GM19099 (cell line): ENCODE data around the gene NRG2.

Experiments used
- POLR2A ChIP-seq: IDR thresholded peaks from 3 replicates; pipeline ENCODE4 v1.6.1; 2011; ENCODE audit warnings: low read depth; ENCODE audit not compliant: insufficient read length; ENCODE audit errors: extremely low read depth

Gene NRG2

DNA sequence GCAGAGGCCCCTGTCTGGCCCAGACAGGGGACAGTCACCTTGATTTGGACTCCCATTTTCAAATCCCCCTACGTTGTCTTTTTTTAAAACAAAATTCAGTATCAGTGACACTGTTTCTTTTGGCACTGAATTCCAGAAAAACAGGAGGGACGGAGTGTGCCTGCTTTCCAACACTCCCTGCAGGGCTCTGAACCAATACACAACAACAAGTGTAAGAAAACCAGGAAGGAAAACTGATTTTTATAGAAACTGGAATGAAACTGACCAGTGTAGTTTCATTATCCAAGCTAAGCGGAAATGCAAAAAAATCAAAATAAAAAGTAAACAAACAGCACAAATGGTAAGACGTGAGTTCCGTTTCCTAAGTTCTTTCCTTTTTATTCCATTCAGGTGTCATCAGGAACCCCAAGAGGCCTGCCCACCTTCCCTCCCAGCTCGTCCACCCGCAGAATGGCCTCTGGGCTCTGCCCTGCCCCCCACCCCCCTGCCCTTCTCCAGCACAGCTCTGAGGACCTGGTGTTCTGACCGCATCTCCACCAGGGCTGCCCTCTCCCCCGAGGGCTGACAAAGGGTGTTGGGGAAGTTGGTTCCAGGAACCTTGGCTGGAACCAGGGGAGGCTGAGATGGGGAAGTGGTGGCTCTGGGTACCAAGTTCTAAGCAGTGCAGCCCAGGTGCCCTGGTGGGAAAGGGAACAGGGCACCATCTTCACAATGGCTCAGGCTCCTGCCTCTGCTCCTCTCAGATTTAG, 173.9 kb downstream of the NRG2 start:
- no peak for TF ChIP-seq POLR2A

DNA sequence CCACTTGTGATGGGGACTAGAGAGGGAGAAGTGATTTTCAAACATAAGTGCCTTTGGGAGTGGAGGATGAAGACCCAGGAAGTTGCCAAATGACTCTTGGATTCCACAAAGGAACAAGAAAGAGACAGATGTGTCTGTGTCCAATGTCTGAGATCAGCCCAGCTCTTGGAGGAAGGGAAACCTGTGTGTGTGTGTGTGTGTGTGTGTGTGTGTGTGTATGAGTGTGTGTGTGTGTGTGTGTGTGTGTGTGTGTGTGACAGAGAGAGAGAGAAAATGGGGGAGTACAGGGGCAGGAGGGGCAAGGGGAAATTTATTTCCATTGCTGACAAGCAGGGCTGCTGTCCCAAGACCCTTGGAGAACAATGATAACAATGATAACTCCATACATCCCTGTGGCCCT, 175.5 kb downstream of the NRG2 start:
- TF ChIP-seq POLR2A = no peak

DNA sequence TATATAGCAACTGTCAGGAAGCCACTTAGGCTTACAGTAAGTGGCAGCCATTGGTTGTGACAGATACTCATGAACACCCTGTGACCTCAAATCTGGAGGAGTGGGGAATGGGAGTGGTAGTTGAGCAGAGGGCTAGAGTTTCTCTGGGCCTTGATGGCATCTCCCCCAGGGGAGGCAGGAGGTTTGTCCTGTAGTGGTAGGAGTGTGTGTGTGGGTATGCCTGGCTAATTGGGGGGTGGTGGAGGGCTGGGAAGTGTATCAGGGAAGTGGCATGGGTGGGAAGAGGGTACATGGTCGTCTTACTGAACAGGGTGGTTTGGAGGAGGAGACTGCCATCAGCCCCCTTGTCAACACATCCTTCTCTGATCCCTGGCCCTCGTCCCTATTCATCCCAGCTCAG, 176.0 kb downstream of the NRG2 start:
- TF ChIP-seq POLR2A = no peak

DNA sequence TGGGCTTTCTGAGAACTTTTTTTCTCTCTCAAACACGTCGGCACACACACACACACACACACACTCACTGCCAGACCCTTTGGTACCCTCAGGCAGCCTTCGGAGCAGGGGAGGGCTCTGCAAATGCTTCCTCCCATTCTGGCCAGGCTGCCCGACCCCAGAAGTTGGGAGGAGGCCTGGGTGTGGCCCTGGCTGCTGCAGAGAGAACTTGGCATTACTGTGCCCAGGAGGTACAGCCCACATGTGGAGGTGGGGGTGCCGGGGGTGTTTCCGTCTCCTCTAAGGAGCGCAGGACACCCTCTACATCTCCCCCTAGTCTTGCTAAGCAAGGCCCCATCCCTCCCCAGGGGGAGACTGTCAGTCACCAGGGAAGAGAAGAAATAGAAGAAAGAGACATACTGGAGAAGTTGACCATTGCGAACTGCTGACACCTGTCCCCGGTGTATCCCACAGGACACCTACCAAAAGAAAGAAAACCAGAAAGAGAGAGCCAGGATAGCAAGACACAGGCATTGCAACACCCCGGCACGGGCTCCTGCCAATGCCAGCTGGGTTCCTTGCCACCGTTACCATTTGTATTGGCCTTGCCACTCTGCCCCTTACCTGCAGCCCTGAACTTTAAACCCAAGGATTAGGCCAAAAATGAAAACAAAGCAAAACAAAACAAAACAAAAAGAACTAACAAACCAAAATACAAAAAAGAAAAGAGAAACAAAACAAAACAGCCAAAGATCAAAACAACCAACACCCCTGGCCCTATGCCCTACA, 178.2 kb downstream of the NRG2 start:
- TF ChIP-seq POLR2A = no peak

DNA sequence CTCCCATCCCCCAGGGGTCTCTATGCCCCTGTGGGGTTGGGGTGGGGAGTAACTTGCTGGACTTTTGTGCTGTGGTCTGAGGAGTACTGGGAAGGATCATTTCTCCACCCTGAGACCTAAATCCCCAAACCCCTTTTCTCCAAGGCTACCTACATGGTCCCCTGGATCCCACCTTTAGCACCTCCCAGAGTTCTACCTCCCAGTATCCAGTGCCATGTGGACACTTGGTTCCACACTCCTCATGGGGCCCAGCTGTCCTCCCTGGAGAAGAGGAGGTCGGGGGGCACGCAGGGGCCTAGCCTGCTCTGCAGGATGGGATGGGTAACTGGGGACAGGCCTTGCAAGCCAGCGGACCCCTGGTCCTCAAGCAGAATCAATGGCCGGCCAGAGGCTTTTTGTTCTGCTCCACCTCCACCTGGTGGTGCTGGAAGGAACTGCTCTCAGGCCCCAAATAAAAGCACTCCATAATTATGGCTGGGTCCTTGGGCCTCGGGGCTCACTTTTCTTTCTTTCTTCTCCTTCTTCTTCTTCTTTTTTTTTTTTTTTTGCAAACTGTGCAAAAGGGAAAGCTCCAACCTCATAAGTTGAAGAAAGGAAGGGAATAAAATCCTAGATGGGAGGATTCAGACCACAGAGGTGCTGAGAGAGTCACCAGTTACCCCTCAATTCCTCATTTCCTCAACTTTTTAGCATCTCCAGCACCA, 179.1 kb downstream of the NRG2 start:
- TF ChIP-seq POLR2A = no peak

DNA sequence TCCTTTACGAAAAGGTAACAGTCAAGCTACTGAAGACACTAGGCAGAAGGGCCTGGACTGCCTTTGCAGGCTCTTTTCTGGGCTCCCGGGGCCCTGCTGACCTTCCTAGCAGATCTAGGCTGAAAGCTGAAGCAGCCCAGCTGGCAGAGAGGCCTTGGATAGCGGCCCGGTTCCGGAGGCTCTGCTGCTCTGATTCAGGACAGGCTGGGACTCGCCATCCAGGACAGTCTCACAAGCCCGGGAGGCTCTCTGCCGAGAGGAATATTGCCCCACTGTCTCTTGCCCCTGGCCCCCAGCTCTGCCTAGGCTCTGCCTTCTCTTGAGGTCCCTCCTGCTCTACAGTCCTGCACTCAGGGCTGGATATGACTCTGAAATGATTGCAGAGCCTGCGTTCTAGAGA, 179.7 kb downstream of the NRG2 start:
- no peak for TF ChIP-seq POLR2A

DNA sequence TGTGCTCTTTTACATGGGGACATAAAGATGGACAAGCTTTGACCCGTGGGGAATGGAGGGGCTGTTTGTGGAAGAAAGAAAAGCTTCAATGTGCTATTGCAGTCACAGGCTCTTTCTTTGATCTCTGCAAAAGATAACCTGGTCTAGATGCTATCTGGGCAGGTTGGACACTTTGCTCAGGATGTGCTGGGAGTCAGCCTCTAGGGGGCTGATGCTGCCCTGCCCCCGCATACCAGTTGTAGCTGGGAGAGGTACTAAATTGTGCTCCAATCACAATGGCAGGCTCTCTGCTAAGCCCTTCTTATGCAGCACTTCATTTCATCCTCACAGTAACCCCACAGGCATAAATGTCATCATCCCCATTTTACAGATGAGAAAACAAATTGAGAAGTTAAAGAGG, 180.3 kb downstream of the NRG2 start:
- TF ChIP-seq POLR2A = no peak

DNA sequence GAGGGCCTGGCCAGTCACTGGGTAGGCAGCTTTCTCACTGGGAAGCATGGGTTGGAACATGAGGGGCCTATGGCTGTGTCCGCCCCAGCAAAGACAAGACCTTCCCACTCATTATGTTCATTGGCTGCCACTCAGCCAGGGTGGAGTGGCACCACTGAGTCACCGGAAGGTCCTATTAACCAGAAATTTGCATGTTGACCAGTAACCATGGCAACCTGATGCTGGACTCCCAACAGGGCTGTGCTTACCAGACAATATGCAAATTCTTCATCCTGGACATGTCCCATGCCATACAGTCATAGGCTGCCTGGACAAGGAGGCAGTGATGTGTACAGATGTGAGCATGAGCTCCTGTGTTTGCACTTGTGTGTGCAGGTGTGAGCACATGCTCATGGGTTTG, 180.8 kb downstream of the NRG2 start:
- no peak for TF ChIP-seq POLR2A

DNA sequence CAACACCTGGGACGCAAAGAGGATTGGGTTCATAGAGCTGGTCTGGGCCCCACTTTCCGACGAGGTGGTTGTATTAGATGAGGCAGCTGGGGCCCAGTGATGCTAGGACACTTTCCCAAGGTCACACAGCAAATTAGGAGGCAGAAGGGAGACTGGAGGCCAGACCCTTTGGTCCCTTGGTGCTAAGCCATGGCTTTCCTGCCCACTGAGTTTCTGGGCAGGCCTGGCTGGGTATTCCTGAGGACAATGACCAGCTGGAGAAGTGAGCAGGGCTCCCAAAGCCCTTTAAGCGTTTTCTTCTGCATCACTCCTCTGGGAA, 181.3 kb downstream of the NRG2 start:
- no peak for TF ChIP-seq POLR2A

DNA sequence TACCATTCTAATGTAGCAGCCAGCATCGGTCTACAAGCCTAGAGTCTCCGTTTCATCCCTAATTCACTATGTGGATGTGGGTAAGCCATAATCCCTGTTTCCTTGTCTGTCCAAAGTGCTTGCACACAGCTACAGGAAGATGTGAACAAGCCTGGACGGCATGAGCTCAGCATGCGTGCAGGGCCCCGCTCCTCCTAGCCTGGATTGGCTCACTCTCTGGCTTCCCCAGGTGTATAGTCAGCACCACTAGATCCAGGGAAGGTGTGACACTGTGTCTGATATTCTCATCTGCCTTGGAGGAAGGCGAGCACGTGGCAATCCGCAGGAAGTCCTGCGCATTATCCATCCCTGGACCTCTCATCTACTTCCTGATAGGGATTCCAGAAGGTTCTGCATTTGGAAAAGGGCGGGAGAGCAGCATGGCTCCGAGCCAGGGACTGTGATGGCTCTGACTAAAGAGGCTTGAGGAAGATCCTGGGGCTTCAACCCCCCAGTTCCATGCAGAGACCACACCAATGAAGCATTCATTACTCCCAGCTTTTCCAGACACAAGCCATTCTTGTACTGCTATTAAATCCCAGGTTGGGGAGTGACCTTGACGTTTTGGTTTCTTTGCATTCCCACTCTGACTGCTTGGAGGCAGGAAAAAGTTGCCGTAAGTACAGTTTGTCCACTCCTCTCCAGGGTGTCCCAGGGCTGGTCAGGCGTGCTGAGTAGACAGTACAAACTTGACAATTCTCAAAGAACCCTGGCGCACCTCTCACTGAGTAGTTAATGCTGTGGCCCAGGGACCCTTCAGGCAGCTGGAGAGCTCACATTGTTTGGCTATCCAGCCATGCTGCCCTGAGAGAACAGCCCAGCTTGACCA, 181.8 kb downstream of the NRG2 start:
- no peak for TF ChIP-seq POLR2A

DNA sequence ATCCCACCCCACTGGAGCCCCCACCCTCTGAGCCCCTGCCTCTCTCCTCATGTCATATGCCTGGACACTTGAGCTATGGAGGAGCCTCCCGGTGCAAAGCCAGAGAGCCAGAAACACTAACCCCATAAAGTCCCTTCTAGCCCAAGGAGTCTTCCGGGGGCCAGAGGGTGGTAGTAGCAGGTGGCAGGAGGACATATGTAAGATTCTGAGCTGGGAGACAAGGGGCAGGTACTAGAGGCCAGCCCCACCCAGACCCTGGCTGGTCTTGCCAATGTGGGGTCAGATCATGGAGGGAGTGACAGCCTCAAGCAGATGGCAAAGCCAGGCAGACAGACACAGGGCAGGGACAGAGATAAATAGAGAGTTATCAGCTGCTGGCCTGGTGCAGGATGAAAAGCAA, 184.1 kb downstream of the NRG2 start:
- no peak for TF ChIP-seq POLR2A

DNA sequence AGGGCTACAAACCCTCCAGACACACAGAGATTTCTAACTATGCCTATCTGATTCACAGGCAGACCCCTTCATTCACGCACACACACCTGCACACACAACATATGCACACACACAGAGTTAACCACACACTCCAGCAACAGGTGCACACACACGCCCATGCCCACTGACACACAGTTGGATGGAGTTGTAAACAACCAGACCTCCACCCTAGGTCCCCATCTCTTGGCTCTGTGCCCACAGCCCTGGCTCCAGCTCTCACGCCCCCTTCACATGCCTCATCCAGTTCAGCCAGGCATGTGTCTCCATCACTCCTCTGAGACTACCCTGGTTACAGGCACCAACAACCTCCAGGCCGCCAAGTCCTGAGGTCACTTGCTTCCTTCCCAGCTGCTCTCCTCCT, 186.4 kb downstream of the NRG2 start:
- TF ChIP-seq POLR2A = no peak

DNA sequence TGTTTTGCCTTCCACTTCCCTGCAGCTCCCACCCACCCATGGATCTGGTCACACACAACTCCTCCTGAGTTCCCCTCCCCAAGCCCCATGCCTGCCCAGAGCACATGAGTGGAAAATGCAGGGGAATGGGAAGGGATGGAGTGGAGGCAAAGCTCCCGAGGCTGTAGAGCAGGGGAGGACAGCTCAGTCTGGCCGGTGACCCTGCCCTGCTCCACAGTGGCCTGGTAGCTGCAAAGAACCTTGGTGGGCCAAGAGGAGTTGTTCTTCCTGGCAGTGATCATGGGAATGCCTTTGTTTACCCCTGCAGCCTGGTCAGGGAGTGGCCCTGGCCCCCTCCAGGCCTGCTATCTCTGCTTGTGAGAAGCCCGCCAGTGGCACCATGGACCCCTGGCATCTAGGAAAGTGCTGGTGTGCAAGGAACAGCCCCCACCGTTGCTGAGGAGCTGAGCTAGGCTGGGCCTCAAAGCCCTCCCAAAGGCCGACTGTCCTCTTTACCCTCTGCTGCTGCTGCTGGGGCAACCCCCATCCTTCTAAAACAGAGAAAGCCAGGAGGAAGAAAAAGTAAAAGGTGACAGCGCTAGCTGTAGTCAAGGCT, 187.1 kb downstream of the NRG2 start:
- TF ChIP-seq POLR2A = no peak

DNA sequence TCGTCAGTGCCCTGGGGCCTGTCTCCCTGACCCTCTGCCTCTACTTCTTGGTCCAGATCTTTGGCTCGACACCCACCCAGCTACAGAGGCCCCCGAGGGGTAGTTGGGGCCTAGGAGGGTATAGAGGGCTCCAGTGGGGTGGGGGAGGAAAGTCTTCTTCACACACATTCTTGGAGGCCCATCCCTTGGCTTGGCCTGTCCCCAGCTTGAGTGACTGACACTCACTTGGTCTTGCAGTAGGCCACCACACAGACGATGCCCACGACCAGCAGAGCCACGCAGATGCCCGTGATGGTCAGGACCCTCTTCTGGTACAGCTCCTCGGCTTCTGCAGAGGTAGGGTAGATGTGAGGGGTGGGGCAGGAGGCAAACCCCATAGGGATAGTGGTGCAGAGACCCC, 187.6 kb downstream of the NRG2 start:
- no peak for TF ChIP-seq POLR2A

DNA sequence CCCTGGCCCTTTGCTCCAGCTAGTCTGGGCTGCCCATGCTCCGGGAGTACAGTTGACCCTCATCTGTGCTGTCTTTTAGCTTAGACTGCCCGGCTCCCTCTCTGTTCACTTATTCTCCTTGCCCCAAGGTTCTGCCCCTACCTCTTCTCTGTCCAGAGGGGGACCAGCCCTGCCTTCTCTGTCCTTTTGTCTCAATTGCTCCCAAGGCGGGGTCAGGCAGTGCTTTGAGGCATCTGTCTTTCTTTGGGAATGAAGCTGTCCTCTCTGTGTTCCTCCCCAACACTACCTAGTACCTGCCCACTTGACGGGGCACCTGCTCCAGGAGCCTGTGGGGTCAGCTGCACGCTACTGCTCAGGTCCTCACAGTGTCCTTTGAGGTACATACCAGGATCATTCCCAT, 188.1 kb downstream of the NRG2 start:
- TF ChIP-seq POLR2A = no peak

DNA sequence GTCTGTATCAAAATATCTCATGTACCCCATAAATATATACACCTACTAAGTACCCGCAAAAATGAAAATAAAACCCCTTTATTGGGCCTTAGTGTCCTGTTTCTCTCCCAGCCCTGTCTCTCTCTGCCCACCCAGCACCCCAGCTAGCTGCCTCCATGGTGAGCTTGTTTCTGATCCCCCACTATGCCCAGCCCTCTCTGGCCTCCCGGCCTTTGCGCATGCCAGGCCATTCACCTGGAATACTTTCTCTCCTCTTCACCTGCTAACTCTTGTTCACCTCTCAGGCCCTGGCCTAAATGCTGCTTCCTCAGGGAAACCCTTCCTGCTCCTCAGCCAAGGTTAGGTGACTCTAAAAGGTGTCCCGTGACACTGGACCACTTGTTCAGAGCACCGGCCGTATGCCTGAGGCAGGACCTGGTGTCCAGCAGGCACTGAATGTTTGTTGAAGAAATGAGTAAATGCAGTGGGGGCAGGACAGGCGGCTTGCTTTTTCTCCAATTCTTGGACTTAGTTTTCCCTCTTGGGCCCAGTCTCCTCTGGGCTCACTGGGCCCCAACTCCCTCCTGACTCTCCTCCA, 189.0 kb downstream of the NRG2 start:
- no peak for TF ChIP-seq POLR2A
